ENCODE data around the gene PDIA4. TPM values are rescaled to one million over a fixed set of nuclear protein-coding genes. Genes with fewer than 3 reads are reported as not detected.
A peak's percentile ranks its signal among the peaks of the same experiment; 100 is the strongest.
"Not testable (repeated sequence)": the region's sequence is repeated elsewhere in the genome, so short reads cannot be mapped to it uniquely, and the experiment has no call there.

PDIA4 gene
- total RNA-seq, 4 donors from 2014 or later = 57.1 to 100 (median 61.6) TPM

DNA sequence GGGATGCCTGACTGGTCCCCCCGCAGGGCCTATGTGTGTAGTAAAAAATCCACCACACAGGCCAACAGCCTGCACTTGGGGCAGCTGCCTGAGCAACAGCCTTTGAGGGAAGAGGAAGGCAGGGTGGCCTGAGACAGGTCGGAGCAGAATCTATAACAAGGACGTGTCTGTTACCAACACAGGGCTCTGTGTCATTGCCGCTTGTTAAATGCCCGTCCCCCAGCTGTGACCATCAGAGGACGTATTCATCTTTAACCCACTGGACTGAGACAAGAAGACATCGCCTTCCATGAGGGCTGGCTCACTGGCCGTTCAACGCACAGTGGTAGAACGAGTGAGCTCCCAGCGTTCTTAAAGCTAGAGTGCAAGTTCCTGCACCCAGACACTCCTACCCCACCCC, 7.8 kb downstream of the PDIA4 start:
- H3K4me3 ChIP-seq = no peak overlapping the region
- no peak overlapping the region for H3K27ac ChIP-seq
- peaks cover 0 to 41% (median 0%) of the 10 kb centered on the region in 3 donors for H3K36me3 ChIP-seq
- no peaks in the 10 kb centered on the region for H3K27me3 ChIP-seq
- TF ChIP-seq POLR2A (IDR thresholded peaks at IDR 0.05) = no peak
- TF ChIP-seq, protein P1, sequence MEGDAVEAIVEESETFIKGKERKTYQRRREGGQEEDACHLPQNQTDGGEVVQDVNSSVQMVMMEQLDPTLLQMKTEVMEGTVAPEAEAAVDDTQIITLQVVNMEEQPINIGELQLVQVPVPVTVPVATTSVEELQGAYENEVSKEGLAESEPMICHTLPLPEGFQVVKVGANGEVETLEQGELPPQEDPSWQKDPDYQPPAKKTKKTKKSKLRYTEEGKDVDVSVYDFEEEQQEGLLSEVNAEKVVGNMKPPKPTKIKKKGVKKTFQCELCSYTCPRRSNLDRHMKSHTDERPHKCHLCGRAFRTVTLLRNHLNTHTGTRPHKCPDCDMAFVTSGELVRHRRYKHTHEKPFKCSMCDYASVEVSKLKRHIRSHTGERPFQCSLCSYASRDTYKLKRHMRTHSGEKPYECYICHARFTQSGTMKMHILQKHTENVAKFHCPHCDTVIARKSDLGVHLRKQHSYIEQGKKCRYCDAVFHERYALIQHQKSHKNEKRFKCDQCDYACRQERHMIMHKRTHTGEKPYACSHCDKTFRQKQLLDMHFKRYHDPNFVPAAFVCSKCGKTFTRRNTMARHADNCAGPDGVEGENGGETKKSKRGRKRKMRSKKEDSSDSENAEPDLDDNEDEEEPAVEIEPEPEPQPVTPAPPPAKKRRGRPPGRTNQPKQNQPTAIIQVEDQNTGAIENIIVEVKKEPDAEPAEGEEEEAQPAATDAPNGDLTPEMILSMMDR (IDR thresholded peaks at IDR 0.05) = no peak
- peaks cover 0 to 4% (median 0%) of the 10 kb centered on the region in 4 donors for H3K4me1 ChIP-seq
- DNase-seq = no peak
- no peaks in the 10 kb centered on the region for H3K9me3 ChIP-seq

DNA sequence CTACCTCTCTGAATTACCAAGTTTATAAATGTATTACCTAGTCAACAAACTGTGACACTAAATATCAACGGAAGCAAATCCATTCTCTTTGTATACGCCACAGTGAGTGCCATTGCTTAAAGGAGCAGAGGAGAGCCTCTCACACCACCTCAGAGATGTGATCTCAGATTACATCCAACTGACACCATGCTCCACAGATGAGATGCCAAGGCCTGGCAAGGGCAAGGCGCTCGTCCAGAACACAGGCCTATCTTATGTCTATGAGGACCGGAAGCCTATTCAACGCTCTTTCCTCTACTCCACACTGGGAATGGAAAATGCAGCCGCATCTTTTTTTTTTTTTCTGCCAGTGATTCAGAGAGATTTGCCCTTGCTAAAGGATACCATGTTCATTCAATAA, 11.4 kb downstream of the PDIA4 start:
- H3K4me1 ChIP-seq = no peaks in the 10 kb centered on the region
- TF ChIP-seq, protein P1 (IDR thresholded peaks at IDR 0.05) = no peak
- TF ChIP-seq POLR2A (IDR thresholded peaks at IDR 0.05) = no peak
- no peaks in the 10 kb centered on the region for H3K9me3 ChIP-seq
- H3K27me3 ChIP-seq = no peaks in the 10 kb centered on the region
- no peak for DNase-seq
- H3K27ac ChIP-seq = no peak overlapping the region
- no peak overlapping the region for H3K4me3 ChIP-seq
- peaks cover 0 to 78% (median 0%) of the 10 kb centered on the region in 3 donors for H3K36me3 ChIP-seq

DNA sequence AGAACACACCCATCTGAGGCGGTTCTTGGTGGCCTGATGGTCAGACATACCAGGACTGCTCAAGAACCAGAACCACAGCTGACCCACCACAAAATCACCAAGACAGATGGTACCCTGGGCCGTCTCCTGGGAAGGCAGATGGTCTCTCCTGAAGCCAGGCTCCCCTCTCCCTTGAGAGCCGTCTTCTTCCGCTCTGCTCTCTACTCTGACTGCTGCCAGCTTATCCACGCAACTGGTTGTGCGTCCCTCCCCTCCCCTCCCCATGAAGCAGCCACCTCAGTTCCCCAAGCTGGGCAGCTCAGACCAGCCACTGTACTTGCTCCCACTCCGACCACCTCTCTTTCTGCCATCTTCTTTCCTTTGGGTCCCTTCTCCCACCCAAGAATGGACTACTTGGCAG, 14.0 kb downstream of the PDIA4 start:
- no peaks in the 10 kb centered on the region for H3K27me3 ChIP-seq
- peaks cover 0 to 91% (median 0%) of the 10 kb centered on the region in 3 donors for H3K36me3 ChIP-seq

DNA sequence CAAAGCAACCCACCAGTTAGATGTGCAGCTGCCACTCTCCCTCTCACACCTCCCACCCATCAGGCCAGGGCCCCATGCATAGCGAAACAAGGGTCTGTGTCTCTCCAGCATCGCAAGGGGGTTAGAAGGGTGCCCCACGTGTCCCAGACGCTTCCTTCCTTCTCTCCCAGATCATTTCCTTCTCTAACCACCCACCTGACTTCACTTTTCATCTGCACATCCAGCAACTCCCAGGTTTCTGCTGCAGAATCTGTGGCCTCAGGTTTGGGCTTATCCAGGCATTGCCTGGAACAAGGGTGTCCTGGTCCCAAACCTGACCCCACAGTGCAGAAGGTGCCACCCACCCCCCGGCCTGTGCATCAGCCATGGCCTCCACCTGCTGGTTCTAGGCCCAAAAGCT, 14.4 kb downstream of the PDIA4 start:
- no peak for DNase-seq
- no peaks in the 10 kb centered on the region for H3K4me1 ChIP-seq
- H3K27me3 ChIP-seq = no peaks in the 10 kb centered on the region

More for the DNA sequence above, 14.0 kb downstream of the PDIA4 start:
- no peak overlapping the region for H3K27ac ChIP-seq
- DNase-seq = no peak
- H3K4me3 ChIP-seq = no peak overlapping the region
- no peaks in the 10 kb centered on the region for H3K4me1 ChIP-seq
- no peaks in the 10 kb centered on the region for H3K9me3 ChIP-seq
- TF ChIP-seq, protein P1 (IDR thresholded peaks at IDR 0.05) = no peak
- TF ChIP-seq POLR2A (IDR thresholded peaks at IDR 0.05) = no peak

DNA sequence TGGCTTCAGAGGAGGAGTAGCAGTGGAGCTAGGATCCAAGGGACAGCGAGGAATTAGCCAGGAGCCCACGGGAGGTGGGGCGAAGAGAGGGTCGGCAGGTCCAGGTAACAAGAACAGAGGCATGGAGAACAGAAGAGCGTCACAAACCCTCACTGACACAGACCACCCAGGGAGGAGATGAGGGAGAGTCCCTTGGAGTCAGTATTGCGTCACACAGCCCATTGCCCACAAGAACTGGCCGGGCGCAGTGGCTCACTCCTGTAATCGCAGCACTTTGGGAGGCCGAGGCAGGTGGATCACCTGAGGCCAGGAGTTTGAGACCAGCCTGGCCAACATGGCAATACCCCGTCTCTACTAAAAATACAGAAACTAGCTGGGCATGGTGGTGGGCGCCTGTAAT, 15.6 kb downstream of the PDIA4 start:
- not testable (repeated sequence) for DNase-seq, H3K27ac ChIP-seq, H3K9me3 ChIP-seq, H3K4me3 ChIP-seq, H3K4me1 ChIP-seq, H3K27me3 ChIP-seq
- peaks cover 0 to 93% (median 0%) of the 10 kb centered on the region in 3 donors for H3K36me3 ChIP-seq

More for the DNA sequence above, 14.4 kb downstream of the PDIA4 start:
- Histone ChIP-seq H3K9me3 (no peaks in the 10 kb centered on the region), H3K27ac (no peak overlapping the region), H3K36me3 (peaks cover 0 to 92% (median 0%) of the 10 kb centered on the region in 3 donors), H3K4me3 (no peak overlapping the region)
- no peak for TF ChIP-seq POLR2A (IDR thresholded peaks at IDR 0.05)
- TF ChIP-seq, protein P1 (IDR thresholded peaks at IDR 0.05) = no peak

DNA sequence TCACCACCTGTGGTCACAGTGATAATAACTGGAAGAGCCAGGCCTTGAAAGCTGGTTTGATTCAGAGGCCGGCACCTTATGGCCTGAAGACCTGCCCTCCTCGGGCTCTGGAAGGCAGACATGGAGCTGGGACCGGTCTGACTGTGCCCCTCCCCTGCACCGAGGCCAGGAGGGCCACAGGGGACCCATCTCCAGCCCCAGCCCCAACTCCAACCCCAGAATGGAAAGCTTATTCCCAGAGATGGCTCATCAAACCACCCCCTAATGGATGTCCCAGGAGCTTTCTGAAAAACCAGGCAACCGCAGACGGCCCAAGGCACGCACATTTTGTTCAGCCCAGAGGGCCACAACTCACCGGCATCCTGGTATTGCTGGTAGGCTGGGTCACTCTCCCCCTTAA, 16.8 kb downstream of the PDIA4 start:
- Histone ChIP-seq H3K27ac (no peak overlapping the region), H3K36me3 (peaks cover 0 to 98% (median 0%) of the 10 kb centered on the region in 3 donors), H3K27me3 (no peaks in the 10 kb centered on the region), H3K4me1 (no peaks in the 10 kb centered on the region), H3K4me3 (no peak overlapping the region), H3K9me3 (no peaks in the 10 kb centered on the region)
- TF ChIP-seq POLR2A (IDR thresholded peaks at IDR 0.05) = no peak
- TF ChIP-seq, protein P1 (IDR thresholded peaks at IDR 0.05) = no peak
- peak in 1 of 3 donors; percentile 11 for DNase-seq
